Muscle of arm (tissue), 12 donors: ENCODE results near the gene MAP2K1. TPM values are rescaled to one million over a fixed set of nuclear protein-coding genes. Genes with fewer than 3 reads are reported as not detected.
"Not testable (repeated sequence)": the region's sequence is repeated elsewhere in the genome, so short reads cannot be mapped to it uniquely, and the experiment has no call there.

ENCODE experiments used
- DNase-seq: peaks from one replicate; pipeline ENCODE4 v3.0.0-alpha.2; 2013
- polyA plus RNA-seq, 12 donors: library from polyadenylated mRNA; unstranded; fragments of 120-200 nt; gene quantifications; one replicate each; pipeline ENCODE4 v1.2.1, GENCODE V29; 2013; ENCODE audit not compliant: insufficient read length in 12 of 12

Gene MAP2K1
- polyA plus RNA-seq, 12 donors = 61.1 to 183 (median 113) TPM; not detected in 1

DNA sequence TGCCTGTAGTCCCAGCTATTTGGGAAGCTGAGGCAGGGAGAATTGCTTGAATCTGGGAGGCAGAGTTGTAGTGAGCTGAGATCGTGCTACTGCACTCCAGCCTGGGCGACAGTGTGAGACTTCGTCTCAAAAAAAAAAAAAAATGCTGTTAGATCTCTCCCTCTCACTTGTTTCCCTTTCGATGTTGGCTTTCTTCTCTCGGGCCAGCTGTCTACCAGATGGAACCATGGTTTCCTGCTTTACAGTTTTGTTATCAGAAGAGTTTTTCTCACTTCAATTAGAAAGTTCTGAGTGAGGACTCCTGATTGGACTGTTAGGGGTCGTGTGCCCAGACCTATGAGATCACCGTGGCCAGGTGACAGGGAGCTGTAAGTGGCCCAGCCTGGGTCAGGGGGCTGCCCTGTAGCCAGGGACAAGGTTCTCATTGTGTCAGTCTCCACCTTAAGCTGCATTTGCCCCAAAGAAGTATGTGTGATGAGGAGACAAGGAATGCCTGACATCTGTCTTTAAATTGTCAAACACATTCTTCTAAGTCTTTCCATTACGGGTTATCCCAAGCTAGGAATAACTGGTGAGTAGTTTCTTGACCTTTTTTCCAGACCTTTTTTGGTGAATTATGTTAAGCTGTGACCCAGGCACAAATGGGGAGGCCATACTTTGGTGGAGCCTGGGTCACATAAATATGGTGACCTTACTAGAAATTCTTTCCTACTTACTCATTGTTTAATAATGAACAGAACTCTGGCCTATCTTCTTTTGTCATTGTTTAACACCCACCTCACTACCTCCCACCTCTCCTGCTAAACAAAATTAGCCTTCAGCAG is 85.7 kb downstream of the MAP2K1 start:
- no peak for DNase-seq

DNA sequence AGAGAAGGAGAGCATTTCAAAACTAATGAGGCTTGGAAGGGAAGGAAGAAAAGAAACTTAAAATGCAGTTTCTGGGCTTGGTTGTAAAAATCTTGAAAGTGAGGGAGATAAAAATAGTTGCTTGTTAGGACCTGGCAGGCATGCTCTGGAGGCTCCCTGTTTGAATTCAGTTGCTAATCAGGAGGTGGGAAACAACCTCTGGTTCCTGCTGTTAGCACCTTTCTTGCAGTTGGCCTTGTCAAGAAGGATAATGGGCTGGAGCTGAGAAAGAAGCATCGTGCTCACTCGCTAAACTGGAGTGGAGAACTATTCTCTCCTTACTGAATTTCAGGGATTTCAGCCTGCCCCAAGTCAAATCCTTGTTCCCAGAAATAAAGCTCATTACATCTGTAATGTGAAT is 87.4 kb downstream of the MAP2K1 start:
- no peak for DNase-seq

DNA sequence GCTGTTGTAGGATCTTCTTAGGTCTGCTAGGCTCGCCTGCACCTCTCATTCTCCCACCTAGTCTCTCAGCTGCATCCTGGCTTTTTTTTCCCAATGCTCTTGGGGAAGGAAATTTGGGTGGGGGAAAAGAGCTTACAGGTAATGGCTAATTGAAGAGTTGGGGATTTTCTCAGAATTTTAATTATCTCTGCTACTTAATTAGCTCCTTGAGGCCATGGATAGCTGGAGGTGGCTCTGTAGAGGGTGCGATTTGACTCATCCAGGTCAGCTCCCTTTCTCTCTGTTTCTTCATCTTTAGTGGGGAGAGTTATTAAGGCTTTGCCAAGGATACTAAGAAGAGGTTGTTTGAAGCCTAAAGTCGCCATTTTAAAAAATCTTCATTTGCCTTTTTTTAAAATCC is 88.3 kb downstream of the MAP2K1 start:
- DNase-seq = no peak

GRCh38 chr15:66476535-66476934 is 89.8 kb downstream of the MAP2K1 start:
- DNase-seq = no peak

- DNase-seq = no peak
Measured at GRCh38 chr15:66477011-66477410, 90.3 kb downstream of the MAP2K1 start.

DNA sequence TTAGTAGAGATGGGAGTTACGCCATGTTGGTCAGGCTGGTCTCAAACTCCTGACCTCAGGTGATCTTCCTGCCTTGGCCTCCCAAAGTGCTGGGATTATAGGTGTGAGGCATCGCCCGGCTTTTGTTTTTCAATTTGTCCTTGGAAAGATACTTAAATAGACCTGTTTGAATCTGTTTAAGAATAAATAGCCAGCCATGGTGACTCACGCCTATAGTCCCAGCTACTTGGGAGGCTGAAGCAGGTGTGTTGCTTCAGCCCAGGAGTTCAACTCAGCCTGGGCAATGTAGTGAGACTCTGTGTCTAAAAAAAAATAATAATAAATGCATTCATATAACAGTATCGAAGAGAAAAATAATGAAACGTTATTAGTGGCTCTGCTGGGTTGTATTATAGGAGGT is 93.6 kb downstream of the MAP2K1 start:
- DNase-seq = no peak

GRCh38 chr15:66481107-66481856 is 94.6 kb downstream of the MAP2K1 start:
- DNase-seq = no peak

- no peak for DNase-seq
Measured at GRCh38 chr15:66482539-66482938, 95.8 kb downstream of the MAP2K1 start.

- no peak for DNase-seq
Measured at GRCh38 chr15:66483131-66483566, 96.4 kb downstream of the MAP2K1 start.

- no peak for DNase-seq
Measured at GRCh38 chr15:66484539-66485112, 97.9 kb downstream of the MAP2K1 start.

- no peak for DNase-seq
Measured at GRCh38 chr15:66486887-66487286, 100.2 kb downstream of the MAP2K1 start.

- DNase-seq = no peak
Measured at GRCh38 chr15:66488525-66488924, 101.8 kb downstream of the MAP2K1 start.

- DNase-seq = no peak
Measured at GRCh38 chr15:66489179-66489791, 102.6 kb downstream of the MAP2K1 start.

DNA sequence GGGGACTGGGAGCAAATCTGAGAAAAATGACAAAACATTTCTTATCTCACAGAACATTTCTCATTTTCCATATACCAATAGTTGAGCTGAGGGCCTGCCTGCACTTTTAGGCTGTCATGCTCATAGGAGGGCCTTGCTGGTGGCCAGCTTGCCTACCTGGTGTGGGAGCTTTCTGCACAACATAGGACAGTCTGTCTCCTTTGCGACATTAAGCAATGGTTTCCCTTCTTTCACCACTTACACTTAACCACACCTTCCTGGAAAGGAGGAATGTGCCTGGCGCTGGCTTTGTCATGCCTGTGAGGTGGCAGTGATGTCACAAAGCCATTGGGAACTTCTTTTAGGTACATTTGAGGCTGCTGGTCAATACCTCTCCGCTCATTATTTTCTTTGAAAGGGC is 105.1 kb downstream of the MAP2K1 start:
- DNase-seq = no peak

GRCh38 chr15:66494262-66494661 is 107.5 kb downstream of the MAP2K1 start:
- DNase-seq = no peak

DNA sequence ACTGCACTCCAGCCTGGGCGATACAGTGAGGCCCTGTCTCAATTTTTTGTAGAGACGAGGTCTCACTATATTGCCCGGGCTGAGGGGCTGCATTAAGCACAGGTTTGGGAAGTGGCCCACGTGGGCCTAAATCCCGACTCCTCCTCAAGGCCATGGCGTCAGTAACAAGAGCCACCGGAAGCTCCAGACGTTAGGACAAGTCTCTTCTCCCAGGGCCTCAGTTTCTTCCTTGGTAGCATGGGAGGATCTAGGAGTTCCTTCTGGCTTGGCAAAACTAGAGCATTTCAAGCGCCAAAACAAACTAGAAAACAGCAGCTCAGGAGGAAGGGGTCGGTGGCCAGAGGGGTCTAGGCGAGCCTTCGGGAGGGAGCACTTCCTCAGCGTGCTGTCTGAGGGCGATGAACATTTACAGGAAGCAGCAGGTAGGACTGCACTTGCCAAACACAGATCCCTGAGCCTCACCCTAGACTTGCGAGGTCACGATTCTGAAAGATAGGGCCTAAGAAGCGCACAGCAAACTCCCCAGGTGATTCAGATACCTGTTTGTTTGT is 110.3 kb downstream of the MAP2K1 start:
- no peak for DNase-seq

- DNase-seq = peak; percentile 94
Measured at GRCh38 chr15:66497502-66498455, 111.1 kb downstream of the MAP2K1 start, which contains the start of gene SNAPC5. SNAPC5 (minus strand) TSS chr15:66497762; CDS start chr15:66497731, 31 bp downstream.

- peak; percentile 48 for DNase-seq
Measured at GRCh38 chr15:66498501-66499386, 112.0 kb downstream of the MAP2K1 start.

DNA sequence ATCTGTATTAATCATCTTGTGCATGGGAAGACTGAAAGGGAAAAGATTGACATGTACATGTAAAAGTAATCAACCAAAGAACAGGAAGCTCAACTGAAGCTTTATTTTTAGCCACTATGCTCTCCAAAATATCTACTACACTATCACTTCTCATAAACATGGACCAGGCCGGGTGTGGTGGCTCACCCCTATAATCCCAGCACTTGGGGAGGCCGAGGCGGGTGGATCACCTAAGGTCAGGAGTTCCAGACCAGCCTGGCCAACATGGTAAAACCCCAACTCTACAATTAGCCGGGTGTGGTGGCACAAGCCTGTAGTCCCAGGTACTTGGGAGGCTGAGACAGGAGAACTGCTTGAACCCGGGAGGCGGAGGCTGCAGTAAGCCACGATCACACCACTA is 113.6 kb downstream of the MAP2K1 start:
- DNase-seq = not testable (repeated sequence)

DNA sequence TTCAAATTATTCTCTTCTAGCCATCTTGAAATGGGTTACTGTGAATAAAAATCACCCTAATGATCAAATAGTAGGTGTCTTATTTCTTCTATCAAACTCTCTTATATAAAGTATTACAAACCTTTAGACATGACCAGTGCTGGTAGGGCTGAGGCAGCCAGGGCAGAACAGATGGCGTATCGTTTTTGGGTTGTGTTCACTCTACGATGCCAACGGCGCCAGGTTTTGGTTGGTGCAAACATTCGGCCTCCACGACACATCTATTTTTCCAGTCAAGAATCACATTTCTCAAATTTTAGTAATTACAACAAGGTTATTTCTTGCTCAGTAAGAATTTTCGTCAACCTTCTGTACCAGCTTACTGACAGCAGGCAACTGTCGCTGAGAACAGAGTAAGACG is 115.8 kb downstream of the MAP2K1 start:
- no peak for DNase-seq
